Measurements from ENCODE around the gene MAPK8IP1.

DNA sequence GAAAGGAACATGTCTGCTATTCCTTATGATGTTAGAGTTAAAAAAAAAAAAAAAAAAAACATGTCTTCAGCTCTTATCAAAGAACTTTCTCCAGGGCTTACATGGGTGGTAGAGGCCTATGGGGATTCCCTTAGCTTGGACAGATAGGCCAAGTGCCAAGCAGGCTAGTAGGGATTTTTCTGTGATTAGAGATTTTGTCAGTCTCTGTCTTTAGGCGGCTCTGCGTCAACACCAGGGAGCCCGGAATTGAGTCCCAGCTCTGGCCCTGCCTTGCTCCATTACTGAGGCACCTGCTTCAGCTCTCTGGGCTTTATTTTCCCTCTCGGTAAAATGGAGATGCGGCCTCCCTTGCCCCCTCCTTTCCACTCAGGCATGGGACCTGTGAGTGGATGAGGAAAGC, 25.1 kb upstream of the MAPK8IP1 start:
- TF ChIP-seq, protein P1, sequence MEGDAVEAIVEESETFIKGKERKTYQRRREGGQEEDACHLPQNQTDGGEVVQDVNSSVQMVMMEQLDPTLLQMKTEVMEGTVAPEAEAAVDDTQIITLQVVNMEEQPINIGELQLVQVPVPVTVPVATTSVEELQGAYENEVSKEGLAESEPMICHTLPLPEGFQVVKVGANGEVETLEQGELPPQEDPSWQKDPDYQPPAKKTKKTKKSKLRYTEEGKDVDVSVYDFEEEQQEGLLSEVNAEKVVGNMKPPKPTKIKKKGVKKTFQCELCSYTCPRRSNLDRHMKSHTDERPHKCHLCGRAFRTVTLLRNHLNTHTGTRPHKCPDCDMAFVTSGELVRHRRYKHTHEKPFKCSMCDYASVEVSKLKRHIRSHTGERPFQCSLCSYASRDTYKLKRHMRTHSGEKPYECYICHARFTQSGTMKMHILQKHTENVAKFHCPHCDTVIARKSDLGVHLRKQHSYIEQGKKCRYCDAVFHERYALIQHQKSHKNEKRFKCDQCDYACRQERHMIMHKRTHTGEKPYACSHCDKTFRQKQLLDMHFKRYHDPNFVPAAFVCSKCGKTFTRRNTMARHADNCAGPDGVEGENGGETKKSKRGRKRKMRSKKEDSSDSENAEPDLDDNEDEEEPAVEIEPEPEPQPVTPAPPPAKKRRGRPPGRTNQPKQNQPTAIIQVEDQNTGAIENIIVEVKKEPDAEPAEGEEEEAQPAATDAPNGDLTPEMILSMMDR (conservative IDR thresholded peaks at IDR 0.05) = no peak
- no peak for TF ChIP-seq EZH2 (IDR thresholded peaks at IDR 0.05; ENCODE audit: low read depth)

Data from PC-9 (cell line).